Measurements from ENCODE around the gene SVBP. TPM values are rescaled to one million over a fixed set of nuclear protein-coding genes. Genes with fewer than 3 reads are reported as not detected.

The SVBP gene
- total RNA-seq, 1 experiment from 2014 or later: 18.6 TPM

DNA sequence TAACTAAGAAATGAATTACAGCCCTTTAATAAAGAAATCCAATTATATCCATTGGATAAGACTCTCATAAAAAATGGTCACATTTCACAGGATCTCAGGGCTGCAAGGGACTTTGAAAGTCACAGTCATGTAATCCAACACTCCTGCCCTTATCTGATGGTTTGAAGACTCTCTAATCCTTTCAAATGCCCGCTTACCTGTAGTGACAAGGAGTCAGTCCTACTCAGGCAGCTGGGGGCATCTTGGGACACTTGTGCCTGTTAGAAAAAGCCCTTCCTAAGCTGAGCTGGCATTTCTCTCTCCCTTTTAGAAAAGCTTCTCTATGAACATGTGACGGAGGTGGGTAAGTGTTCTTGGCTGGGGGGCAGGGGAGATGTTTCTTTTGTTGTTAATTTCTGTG lies 18.2 kb upstream of the SVBP start:
- intact Hi-C loops (cut with micrococcal nuclease; ENCODE audit: unreplicated experiment): no loop called here
- no peaks in the 10 kb centered on the region for H3K4me1 Mint-ChIP-seq (ENCODE audit: low read depth, unreplicated experiment)
- CTCF ChIA-PET: interaction anchor here (0.6 kb wide), 1 partner anchor 41 kb away, joined by 3 read pairs; no protein-coding TSS in a partner anchor
- Histone ChIP-seq H3K4me3 (ENCODE audit: low read depth, low read length) (no peak overlapping the region), H3K9me3 (no peaks in the 10 kb centered on the region), H3K27me3 (replicated peaks; ENCODE audit: control insufficient read depth, insufficient read depth, low read length) (no peaks in the 10 kb centered on the region), H3K36me3 (ENCODE audit: control insufficient read depth, insufficient read depth, low read length) (no peaks in the 10 kb centered on the region), H3K4me1 (no peaks in the 10 kb centered on the region)
- no peaks in the 10 kb centered on the region for H3K27me3 Mint-ChIP-seq (ENCODE audit: insufficient read depth, unreplicated experiment)
- no peak overlapping the region for H3K4me3 Mint-ChIP-seq (ENCODE audit: unreplicated experiment)
- TF ChIP-seq, protein P1, sequence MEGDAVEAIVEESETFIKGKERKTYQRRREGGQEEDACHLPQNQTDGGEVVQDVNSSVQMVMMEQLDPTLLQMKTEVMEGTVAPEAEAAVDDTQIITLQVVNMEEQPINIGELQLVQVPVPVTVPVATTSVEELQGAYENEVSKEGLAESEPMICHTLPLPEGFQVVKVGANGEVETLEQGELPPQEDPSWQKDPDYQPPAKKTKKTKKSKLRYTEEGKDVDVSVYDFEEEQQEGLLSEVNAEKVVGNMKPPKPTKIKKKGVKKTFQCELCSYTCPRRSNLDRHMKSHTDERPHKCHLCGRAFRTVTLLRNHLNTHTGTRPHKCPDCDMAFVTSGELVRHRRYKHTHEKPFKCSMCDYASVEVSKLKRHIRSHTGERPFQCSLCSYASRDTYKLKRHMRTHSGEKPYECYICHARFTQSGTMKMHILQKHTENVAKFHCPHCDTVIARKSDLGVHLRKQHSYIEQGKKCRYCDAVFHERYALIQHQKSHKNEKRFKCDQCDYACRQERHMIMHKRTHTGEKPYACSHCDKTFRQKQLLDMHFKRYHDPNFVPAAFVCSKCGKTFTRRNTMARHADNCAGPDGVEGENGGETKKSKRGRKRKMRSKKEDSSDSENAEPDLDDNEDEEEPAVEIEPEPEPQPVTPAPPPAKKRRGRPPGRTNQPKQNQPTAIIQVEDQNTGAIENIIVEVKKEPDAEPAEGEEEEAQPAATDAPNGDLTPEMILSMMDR (IDR thresholded peaks at IDR 0.05; ENCODE audit: insufficient read depth in 1 of 2, low read depth in 1 of 2, low read length in 1 of 2, severe bottlenecking in 1 of 2, unreplicated experiment in 1 of 2): no peak
- no TSS peak for BruUV-seq (replicated peaks)
- no peak for DNase-seq
- no peaks in the 10 kb centered on the region for H3K36me3 Mint-ChIP-seq (ENCODE audit: insufficient read depth, unreplicated experiment)
- no peaks in the 10 kb centered on the region for H3K9me3 Mint-ChIP-seq (ENCODE audit: unreplicated experiment)
- H3K27ac Mint-ChIP-seq (ENCODE audit: unreplicated experiment): no peak overlapping the region
- POLR2A ChIA-PET: interaction anchor here (1.0 kb wide), 1 partner anchor 11 kb away, joined by 3 read pairs; the partner anchor contains the start of gene ZNF691

DNA sequence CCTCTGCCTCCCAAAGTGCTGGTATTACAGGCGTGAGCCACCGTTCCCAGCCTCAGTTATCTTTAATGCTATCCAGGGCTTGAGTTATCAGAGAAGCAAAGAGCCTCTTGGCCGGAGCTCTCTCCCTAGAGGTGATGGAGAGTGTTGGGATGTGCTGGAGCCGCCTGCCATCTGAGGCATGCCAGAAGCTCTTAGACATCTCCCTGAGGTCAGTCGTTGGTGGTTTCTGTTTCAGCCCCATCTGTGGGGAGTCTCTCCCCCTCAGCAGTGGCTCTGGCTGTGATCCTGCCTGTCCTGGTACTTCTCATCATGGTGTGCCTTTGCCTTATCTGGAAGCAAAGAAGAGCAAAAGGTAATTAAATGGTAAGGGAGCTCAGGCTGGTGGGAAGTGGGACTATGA lies 17.6 kb upstream of the SVBP start:
- ChIA-PET CTCF (interaction anchor here (0.6 kb wide), 1 partner anchor 41 kb away, joined by 3 read pairs; no protein-coding TSS in a partner anchor), POLR2A (no interaction called here)
- BruUV-seq (replicated peaks): no TSS peak
- H3K9me3 ChIP-seq: no peaks in the 10 kb centered on the region
- H3K4me1 Mint-ChIP-seq (ENCODE audit: low read depth, unreplicated experiment): no peaks in the 10 kb centered on the region
- no peaks in the 10 kb centered on the region for H3K9me3 Mint-ChIP-seq (ENCODE audit: unreplicated experiment)
- H3K4me3 Mint-ChIP-seq (ENCODE audit: unreplicated experiment): no peak overlapping the region
- no peaks in the 10 kb centered on the region for H3K36me3 ChIP-seq (ENCODE audit: control insufficient read depth, insufficient read depth, low read length)
- H3K4me1 ChIP-seq: no peaks in the 10 kb centered on the region
- DNase-seq: no peak
- H3K36me3 Mint-ChIP-seq (ENCODE audit: insufficient read depth, unreplicated experiment): no peaks in the 10 kb centered on the region
- TF ChIP-seq, protein P1 (IDR thresholded peaks at IDR 0.05; ENCODE audit: insufficient read depth in 1 of 2, low read depth in 1 of 2, low read length in 1 of 2, severe bottlenecking in 1 of 2, unreplicated experiment in 1 of 2): no peak
- no peak overlapping the region for H3K27ac Mint-ChIP-seq (ENCODE audit: unreplicated experiment)
- H3K4me3 ChIP-seq (ENCODE audit: low read depth, low read length): no peak overlapping the region
- intact Hi-C loops (cut with micrococcal nuclease; ENCODE audit: unreplicated experiment): no loop called here
- H3K27me3 Mint-ChIP-seq (ENCODE audit: insufficient read depth, unreplicated experiment): no peaks in the 10 kb centered on the region
- H3K27me3 ChIP-seq (replicated peaks; ENCODE audit: control insufficient read depth, insufficient read depth, low read length): no peaks in the 10 kb centered on the region

DNA sequence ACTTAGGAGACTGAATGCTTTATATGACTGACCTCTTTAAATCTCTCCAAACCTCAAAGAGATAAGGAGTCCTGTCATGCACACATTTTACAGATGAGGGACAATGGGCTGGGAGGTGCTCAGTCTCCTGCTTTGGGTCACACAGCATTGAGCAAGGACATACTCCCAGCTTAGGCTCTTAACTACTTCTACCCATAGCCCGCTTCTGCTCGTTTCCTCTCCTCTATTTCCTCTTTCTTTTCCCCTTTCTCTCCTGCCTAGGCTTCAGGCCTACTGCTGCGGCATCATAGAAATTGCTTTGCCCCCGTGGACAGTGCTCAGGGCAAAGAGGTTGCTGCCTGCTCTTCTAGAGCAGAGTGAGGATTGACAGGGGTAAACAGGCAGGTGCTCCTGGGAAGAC lies 16.8 kb upstream of the SVBP start:
- Histone ChIP-seq H3K9me3 (no peaks in the 10 kb centered on the region), H3K36me3 (ENCODE audit: control insufficient read depth, insufficient read depth, low read length) (no peaks in the 10 kb centered on the region), H3K27me3 (replicated peaks; ENCODE audit: control insufficient read depth, insufficient read depth, low read length) (no peaks in the 10 kb centered on the region), H3K4me3 (ENCODE audit: low read depth, low read length) (no peak overlapping the region), H3K4me1 (no peaks in the 10 kb centered on the region)
- no TSS peak for BruUV-seq (replicated peaks)
- CTCF ChIA-PET: no interaction called here
- no peak overlapping the region for H3K27ac Mint-ChIP-seq (ENCODE audit: unreplicated experiment)
- TF ChIP-seq, protein P1 (IDR thresholded peaks at IDR 0.05; ENCODE audit: insufficient read depth in 1 of 2, low read depth in 1 of 2, low read length in 1 of 2, severe bottlenecking in 1 of 2, unreplicated experiment in 1 of 2): no peak
- no peak overlapping the region for H3K4me3 Mint-ChIP-seq (ENCODE audit: unreplicated experiment)
- no peaks in the 10 kb centered on the region for H3K4me1 Mint-ChIP-seq (ENCODE audit: low read depth, unreplicated experiment)
- POLR2A ChIA-PET: no interaction called here
- no peak for DNase-seq
- H3K27me3 Mint-ChIP-seq (ENCODE audit: insufficient read depth, unreplicated experiment): no peaks in the 10 kb centered on the region
- intact Hi-C loops (cut with micrococcal nuclease; ENCODE audit: unreplicated experiment): no loop called here
- H3K9me3 Mint-ChIP-seq (ENCODE audit: unreplicated experiment): no peaks in the 10 kb centered on the region
- H3K36me3 Mint-ChIP-seq (ENCODE audit: insufficient read depth, unreplicated experiment): no peaks in the 10 kb centered on the region
